NCI-H1436 (cell line): ENCODE measurements around the gene GSS.
"Not testable (repeated sequence)": the region's sequence is repeated elsewhere in the genome, so short reads cannot be mapped to it uniquely, and the experiment has no call there.

Experiments
- DNase-seq: peaks from one replicate; lab custom pipeline; 2025; lab: John Stamatoyannopoulos, UW

Gene GSS

GRCh38 chr20:34907616-34908469 is 47.8 kb downstream of the GSS start:
- DNase-seq, result no peak

GRCh38 chr20:34904202-34904621 is 51.4 kb downstream of the GSS start:
- DNase-seq, result no peak

DNA sequence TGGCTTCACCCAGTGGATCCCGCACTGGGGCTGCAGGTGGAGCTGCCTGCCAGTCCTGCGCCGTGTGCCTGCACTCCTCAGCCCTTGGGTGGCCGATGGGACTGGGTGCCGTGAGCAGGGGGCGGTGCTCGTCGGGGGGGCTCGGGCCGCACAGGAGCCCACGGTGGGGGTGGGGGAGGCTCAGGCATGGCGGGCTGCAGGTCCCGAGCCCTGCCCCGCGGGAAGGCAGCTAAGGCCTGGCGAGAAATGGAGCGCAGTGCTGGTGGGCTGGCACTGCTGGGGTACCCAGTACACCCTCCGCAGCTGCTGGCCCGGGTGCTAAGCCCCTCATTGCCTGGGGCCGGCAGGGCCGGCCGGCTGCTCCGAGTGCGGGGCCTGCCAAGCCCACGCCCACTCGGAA is 56.9 kb downstream of the GSS start:
- DNase-seq, result not testable (repeated sequence)

DNA sequence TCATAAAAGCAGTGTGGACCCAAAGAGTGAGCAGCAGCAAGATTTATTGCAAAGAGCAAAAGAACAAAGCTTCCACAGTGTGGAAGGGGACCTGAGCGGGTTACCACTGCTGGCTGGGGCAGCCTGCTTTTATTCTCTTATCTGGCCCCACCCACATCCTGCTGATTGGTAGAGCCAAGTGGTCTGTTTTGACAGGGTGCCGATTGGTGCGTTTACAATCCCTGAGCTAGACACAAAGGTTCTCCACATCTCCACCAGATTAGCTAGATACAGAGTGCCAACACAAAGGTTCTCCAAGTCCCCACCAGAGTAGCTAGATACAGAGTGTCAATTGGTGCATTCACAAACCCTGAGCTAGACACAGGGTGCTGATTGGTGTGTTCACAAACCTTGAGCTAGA is 57.5 kb downstream of the GSS start:
- not testable (repeated sequence) for DNase-seq

DNA sequence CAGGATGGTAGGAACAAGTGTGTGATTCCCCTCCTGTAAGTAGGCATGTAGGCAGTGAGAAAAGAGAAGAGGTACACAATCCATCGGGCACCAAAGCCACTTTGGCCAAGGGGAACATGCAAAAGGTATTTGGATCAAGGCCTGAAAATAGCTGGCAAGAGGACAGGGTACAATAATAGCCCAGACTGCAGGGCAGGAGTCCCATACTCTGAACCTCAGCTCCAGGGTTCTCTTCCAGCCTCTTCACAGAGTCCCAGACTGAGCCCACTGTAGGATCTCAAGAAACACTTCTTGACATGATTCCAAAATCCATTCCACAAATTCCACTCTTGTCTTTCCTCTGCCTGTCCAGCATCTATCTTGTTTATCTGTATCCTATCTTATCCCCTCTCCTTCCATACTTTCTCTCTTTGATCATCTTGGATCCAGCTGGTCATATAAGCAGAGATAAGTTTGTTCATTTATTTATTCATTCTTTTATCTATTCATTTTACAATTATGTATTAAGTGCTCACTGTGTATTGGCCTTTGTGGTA is 59.5 kb downstream of the GSS start:
- DNase-seq, result no peak

DNA sequence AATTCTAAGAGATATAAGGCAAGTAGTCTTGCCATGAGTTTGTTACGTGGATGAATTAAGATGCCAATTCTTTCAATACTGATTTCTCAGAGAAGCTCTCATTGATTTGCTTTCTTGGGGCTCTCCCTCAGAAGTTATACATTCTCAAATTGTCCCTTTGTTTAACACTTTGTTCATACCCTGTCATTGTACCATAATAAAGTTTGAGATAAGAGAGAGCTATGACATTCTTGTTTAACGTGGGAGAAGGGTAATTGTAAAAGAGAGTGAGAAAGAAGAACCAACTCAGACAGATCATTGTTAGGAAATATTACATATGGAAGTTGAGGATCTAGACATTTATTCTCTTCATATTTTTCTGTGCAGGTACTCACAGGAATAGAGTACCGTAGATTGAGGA is 60.1 kb downstream of the GSS start:
- no peak for DNase-seq

GRCh38 chr20:34894723-34895122 is 60.9 kb downstream of the GSS start:
- DNase-seq, result no peak

GRCh38 chr20:34892671-34893070 is 62.9 kb downstream of the GSS start:
- no peak for DNase-seq

- no peak for DNase-seq
Measured at GRCh38 chr20:34891166-34892062, 64.2 kb downstream of the GSS start.

- DNase-seq, result no peak
Measured at GRCh38 chr20:34888468-34888867, 67.1 kb downstream of the GSS start.

DNA sequence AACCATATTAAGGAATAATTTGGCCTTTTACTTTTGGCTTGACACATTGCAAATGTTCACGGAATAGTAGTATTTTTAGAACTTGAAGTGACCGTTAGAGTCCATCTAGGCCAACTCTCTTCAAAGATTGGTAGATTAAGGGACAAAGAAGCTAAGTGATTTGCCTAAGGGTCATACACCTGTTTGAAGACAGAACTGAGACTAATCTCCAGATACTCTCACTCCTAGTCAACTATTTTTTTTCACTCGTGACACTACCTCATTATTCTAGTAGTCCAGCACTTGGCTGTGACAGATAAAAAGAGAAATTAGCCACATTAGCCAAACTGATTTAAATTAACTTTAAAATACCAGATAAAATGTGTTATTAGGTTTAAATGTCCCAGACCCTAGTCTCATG is 68.6 kb downstream of the GSS start:
- DNase-seq, result no peak

DNA sequence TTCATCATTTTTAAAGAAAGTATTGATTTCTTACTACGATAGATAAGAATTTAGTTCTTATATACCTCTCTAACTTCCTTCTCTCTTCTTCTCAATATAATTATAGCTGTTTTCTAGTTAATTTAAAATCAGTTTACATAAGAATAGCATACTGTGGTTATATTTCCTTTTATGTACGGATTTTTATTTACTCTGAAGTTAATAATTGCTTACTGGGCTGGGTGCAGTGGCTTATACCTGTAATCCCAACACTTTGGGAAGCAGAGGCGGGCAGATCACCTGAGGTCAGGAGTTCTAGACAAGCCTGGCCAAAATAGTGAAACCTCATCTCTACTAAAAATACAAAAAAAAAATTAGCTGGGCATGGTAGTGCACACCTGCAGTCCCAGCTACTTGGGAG is 69.5 kb downstream of the GSS start:
- no peak for DNase-seq

DNA sequence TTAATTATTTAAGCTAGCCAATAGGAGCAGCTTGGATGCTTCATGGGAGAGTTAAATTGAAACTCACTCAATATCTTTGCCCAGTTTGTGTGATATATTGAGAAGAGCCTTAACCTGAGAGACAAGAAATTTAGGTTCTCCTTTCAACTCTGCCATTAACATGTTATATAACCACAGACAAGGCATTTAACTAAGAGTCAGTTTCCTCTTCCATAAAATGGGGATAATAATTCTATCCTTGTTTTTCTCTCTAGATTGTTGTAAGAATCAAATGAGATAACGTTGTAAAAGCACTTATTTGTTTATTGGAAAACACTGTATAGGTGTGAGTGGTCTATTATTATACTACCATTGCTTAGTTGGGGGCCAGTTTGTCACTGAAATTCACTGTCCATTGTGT is 71.3 kb downstream of the GSS start:
- no peak for DNase-seq

DNA sequence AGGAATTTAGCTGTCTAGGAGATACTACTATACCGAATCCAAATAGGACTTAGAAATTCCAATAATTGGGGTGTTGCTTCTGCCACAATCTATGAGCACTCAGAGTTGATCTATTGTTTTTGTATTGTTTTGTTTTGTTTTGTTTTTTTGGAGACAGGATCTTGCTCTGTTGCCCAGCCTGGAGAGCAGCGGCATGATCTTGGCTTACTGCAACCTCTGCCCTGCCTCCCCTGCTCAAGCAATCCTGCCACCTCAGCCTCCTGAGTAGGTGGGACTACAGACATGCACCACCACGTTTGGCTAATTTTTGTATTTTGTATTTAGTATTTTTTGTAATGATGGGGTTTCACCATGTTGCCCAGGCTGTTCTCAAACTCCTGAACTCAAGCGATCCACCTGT is 71.8 kb downstream of the GSS start:
- DNase-seq, result no peak

DNA sequence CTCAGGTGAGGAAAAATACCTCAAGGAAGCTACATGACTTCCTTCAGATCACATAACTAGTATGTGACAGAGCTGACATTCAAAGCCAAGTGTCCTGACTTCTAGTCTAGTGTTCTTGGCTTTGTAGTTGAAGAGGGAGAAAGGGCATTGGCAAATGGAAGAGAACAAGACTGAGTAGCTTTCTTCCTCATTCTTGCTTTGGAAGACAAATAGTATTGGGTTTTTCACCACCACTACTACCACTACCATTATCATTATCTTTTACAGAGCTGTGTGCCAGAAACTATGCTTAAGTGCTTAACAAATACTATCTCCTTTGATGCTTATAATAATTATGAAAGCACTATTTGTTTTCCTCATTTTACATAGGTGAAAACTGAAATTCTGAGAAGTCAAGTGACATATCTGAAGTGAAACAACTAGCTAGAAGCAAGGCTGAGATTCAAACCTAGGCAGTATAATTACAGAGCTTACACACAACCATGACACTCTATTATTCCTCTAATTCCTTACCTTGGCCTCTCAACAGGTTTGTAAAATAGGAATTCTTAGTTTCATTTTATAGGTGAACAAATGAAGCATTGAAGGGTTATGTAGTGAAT is 72.4 kb downstream of the GSS start:
- no peak for DNase-seq

DNA sequence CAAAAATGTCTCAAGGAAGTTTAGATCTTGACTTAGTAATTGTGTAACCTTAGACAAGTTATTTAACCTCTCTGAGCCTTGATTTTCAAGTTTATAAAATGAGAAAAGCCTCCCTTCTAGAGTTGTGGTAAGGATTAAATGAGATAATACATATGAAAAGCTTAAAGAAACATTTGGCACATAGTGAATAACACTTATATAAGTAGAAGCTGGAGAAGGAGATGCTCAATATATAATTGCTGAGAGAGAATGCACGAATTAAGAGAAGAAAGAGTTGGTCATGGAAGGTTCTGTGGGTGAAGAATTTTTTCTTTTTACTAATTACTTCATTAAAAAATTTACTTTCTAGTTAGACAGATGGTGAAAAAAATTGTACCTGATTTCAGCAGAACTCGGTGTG is 73.9 kb downstream of the GSS start:
- DNase-seq, result no peak

DNA sequence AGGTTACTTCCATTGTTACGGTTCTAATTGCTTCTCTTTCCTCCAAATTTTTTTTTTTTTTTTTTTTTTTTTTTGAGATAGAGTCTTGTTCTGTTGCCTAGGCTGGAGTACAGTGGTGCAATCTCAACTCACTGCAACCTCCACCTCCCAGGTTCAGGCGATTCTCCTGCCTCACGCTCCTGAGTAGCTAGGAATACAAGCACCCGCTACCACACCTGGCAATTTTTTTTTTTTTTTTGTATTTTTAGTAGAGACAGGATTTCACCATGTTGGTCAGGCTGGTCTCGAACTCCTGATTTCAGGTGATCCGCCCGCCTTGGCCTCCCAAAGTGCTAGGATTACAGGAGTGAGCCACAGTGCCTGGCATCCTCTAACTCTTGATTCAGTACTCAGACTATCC is 74.6 kb downstream of the GSS start:
- not testable (repeated sequence) for DNase-seq

GRCh38 chr20:34880215-34880850 is 75.3 kb downstream of the GSS start:
- DNase-seq, result no peak
